ENCODE measurements around the gene ARGLU1. TPM values are rescaled to one million over a fixed set of nuclear protein-coding genes. Genes with fewer than 3 reads are reported as not detected.
"Not testable (repeated sequence)": the region's sequence is repeated elsewhere in the genome, so short reads cannot be mapped to it uniquely, and the experiment has no call there.

ARGLU1 gene
- polyA plus RNA-seq = 59.1 TPM

GRCh38 chr13:106567474-106568298, at the start of gene ARGLU1:
TSS of gene ARGLU1 (minus strand) at chr13:106568137. CDS start at chr13:106567919, 218 bp downstream.
- Mint-ChIP-seq H3K4me1 (peaks cover 40 to 52% (median 44%) of the 10 kb centered on the region in 3 donors), H3K27ac (peak within 1 kb of the TSS; percentile 92 to 98 (median 97)), H3K27me3 (peaks cover 2% of the 10 kb centered on the region), H3K4me3 (peak within 1 kb of the TSS; percentile 94 to 98 (median 98)), H3K9me3 (no peaks in the 10 kb centered on the region), H3K36me3 (no peaks in the 10 kb centered on the region)

- Mint-ChIP-seq H3K9me3 (no peaks in the 10 kb centered on the region), H3K4me1 (peaks cover 0 to 4% (median 2%) of the 10 kb centered on the region in 3 donors), H3K27ac (no peak overlapping the region), H3K36me3 (no peaks in the 10 kb centered on the region), H3K27me3 (no peaks in the 10 kb centered on the region), H3K4me3 (no peak overlapping the region)
These were observed 49.6 kb upstream of the ARGLU1 start for GRCh38 chr13:106617561-106617960.

- H3K4me3 Mint-ChIP-seq = no peak overlapping the region
- H3K9me3 Mint-ChIP-seq = no peaks in the 10 kb centered on the region
- no peak overlapping the region for H3K27ac Mint-ChIP-seq
These were observed 48.8 kb upstream of the ARGLU1 start for GRCh38 chr13:106616729-106617128.

GRCh38 chr13:106614874-106615273, 46.9 kb upstream of the ARGLU1 start:
- H3K27ac Mint-ChIP-seq = no peak overlapping the region
- H3K36me3 Mint-ChIP-seq = no peaks in the 10 kb centered on the region
- no peaks in the 10 kb centered on the region for H3K27me3 Mint-ChIP-seq
- H3K9me3 Mint-ChIP-seq = no peaks in the 10 kb centered on the region
- H3K4me1 Mint-ChIP-seq = peaks cover 0 to 3% (median under 1%) of the 10 kb centered on the region in 3 donors
- no peak overlapping the region for H3K4me3 Mint-ChIP-seq

More at GRCh38 chr13:106616729-106617128, 48.8 kb upstream of the ARGLU1 start:
- no peaks in the 10 kb centered on the region for H3K27me3 Mint-ChIP-seq
- H3K4me1 Mint-ChIP-seq = peaks cover 0 to 4% (median 2%) of the 10 kb centered on the region in 3 donors
- no peaks in the 10 kb centered on the region for H3K36me3 Mint-ChIP-seq

GRCh38 chr13:106612688-106613087, 44.8 kb upstream of the ARGLU1 start:
- H3K27me3 Mint-ChIP-seq = peaks cover 2% of the 10 kb centered on the region
- H3K4me3 Mint-ChIP-seq = no peak overlapping the region
- H3K36me3 Mint-ChIP-seq = no peaks in the 10 kb centered on the region
- no peaks in the 10 kb centered on the region for H3K9me3 Mint-ChIP-seq
- H3K27ac Mint-ChIP-seq = no peak overlapping the region
- no peaks in the 10 kb centered on the region for H3K4me1 Mint-ChIP-seq

- Mint-ChIP-seq H3K36me3 (no peaks in the 10 kb centered on the region), H3K27me3 (peaks cover 2% of the 10 kb centered on the region), H3K9me3 (peaks cover 0 to 2% (median 0%) of the 10 kb centered on the region in 3 donors), H3K4me3 (no peak overlapping the region), H3K4me1 (no peaks in the 10 kb centered on the region), H3K27ac (no peak overlapping the region)
These were observed 42.5 kb upstream of the ARGLU1 start for GRCh38 chr13:106610486-106610885.

- H3K9me3 Mint-ChIP-seq = peaks cover 0 to 2% (median 0%) of the 10 kb centered on the region in 3 donors
- H3K27ac Mint-ChIP-seq = no peak overlapping the region
- no peaks in the 10 kb centered on the region for H3K4me1 Mint-ChIP-seq
These were observed 41.2 kb upstream of the ARGLU1 start for GRCh38 chr13:106609116-106609515.

GRCh38 chr13:106603546-106603945, 35.6 kb upstream of the ARGLU1 start:
- peaks cover 6% of the 10 kb centered on the region for H3K27me3 Mint-ChIP-seq
- peak overlapping the region in 1 of 3 donors; percentile 78 for H3K27ac Mint-ChIP-seq
- no peaks in the 10 kb centered on the region for H3K36me3 Mint-ChIP-seq
- H3K9me3 Mint-ChIP-seq = peaks cover 0 to 6% (median 0%) of the 10 kb centered on the region in 3 donors
- H3K4me1 Mint-ChIP-seq = no peaks in the 10 kb centered on the region
- H3K4me3 Mint-ChIP-seq = no peak overlapping the region

More at GRCh38 chr13:106609116-106609515, 41.2 kb upstream of the ARGLU1 start:
- no peak overlapping the region for H3K4me3 Mint-ChIP-seq
- H3K36me3 Mint-ChIP-seq = no peaks in the 10 kb centered on the region
- peaks cover 2% of the 10 kb centered on the region for H3K27me3 Mint-ChIP-seq

- no peaks in the 10 kb centered on the region for H3K36me3 Mint-ChIP-seq
- peaks cover 6% of the 10 kb centered on the region for H3K27me3 Mint-ChIP-seq
- H3K27ac Mint-ChIP-seq = no peak overlapping the region
- no peaks in the 10 kb centered on the region for H3K4me1 Mint-ChIP-seq
- peaks cover 0 to 6% (median 0%) of the 10 kb centered on the region in 3 donors for H3K9me3 Mint-ChIP-seq
- H3K4me3 Mint-ChIP-seq = no peak overlapping the region
These were observed 34.2 kb upstream of the ARGLU1 start for GRCh38 chr13:106602178-106602577.

- Mint-ChIP-seq H3K4me3 (no peak overlapping the region), H3K9me3 (peaks cover 0 to 6% (median 1%) of the 10 kb centered on the region in 3 donors), H3K36me3 (no peaks in the 10 kb centered on the region), H3K4me1 (no peaks in the 10 kb centered on the region), H3K27me3 (peaks cover 6% of the 10 kb centered on the region), H3K27ac (no peak overlapping the region)
These were observed 33.6 kb upstream of the ARGLU1 start for GRCh38 chr13:106601489-106601888.

GRCh38 chr13:106600798-106601135, 32.8 kb upstream of the ARGLU1 start:
- not testable (repeated sequence) for H3K36me3 Mint-ChIP-seq, H3K27ac Mint-ChIP-seq, H3K4me3 Mint-ChIP-seq, H3K27me3 Mint-ChIP-seq, H3K9me3 Mint-ChIP-seq, H3K4me1 Mint-ChIP-seq

GRCh38 chr13:106599875-106600797, 32.2 kb upstream of the ARGLU1 start:
- Mint-ChIP-seq H3K27me3 (peaks cover 6% of the 10 kb centered on the region), H3K36me3 (no peaks in the 10 kb centered on the region), H3K4me1 (no peaks in the 10 kb centered on the region), H3K4me3 (no peak overlapping the region), H3K27ac (no peak overlapping the region), H3K9me3 (peaks cover 0 to 3% (median 1%) of the 10 kb centered on the region in 3 donors)

GRCh38 chr13:106597749-106598395, 29.9 kb upstream of the ARGLU1 start:
- H3K36me3 Mint-ChIP-seq = peaks cover 2% of the 10 kb centered on the region

GRCh38 chr13:106597186-106597585, 29.2 kb upstream of the ARGLU1 start:
- Mint-ChIP-seq H3K27me3 (peaks cover 1% of the 10 kb centered on the region), H3K36me3 (peaks cover 2% of the 10 kb centered on the region), H3K4me3 (no peak overlapping the region), H3K4me1 (no peaks in the 10 kb centered on the region), H3K27ac (no peak overlapping the region), H3K9me3 (peaks cover 0 to 1% (median 0%) of the 10 kb centered on the region in 3 donors)

More at GRCh38 chr13:106597749-106598395, 29.9 kb upstream of the ARGLU1 start:
- Mint-ChIP-seq H3K27ac (no peak overlapping the region), H3K4me3 (no peak overlapping the region), H3K9me3 (peaks cover 0 to 1% (median 0%) of the 10 kb centered on the region in 3 donors), H3K4me1 (no peaks in the 10 kb centered on the region), H3K27me3 (peaks cover 2% of the 10 kb centered on the region)

Data from IgD-negative memory B cell (primary cell).